Breast epithelium (tissue), 4 donors: ENCODE results near the gene PTH1R. TPM values are rescaled to one million over a fixed set of nuclear protein-coding genes. Genes with fewer than 3 reads are reported as not detected.

ENCODE experiments used
- DNase-seq, 2 donors: peaks; one replicate each; pipeline ENCODE4 v3.0.0-alpha.2; 2019; ENCODE audit warnings: low spot score in 2 of 2
- H3K27ac ChIP-seq, 2 donors: fragments of 200-600 bp; sonication (generic) in 1 of 2; one replicate each; pipeline ENCODE4 v1.5.1; 2016 to 2019; ENCODE audit warnings: mild to moderate bottlenecking in 1 of 2
- H3K27me3 ChIP-seq, 2 donors: fragments of 200-600 bp; sonication (generic) in 1 of 2; one replicate each; pipeline versions ENCODE4 v1.5.1 to v1.6.0; 2017 to 2019; ENCODE audit warnings: control low read depth in 1 of 2, mild to moderate bottlenecking in 1 of 2
- H3K36me3 ChIP-seq: fragments of 200-600 bp; one replicate; pipeline ENCODE4 v1.5.1; 2019
- H3K4me1 ChIP-seq, 2 donors: fragments of 200-600 bp; sonication (generic); one replicate each; pipeline ENCODE4 v1.5.1; 2016 to 2019; ENCODE audit warnings: control low read depth in 1 of 2
- H3K4me3 ChIP-seq, 3 donors: fragments of 200-600 bp; sonication (generic); 1 replicate in 2 of 3; 2 replicates in 1 of 3; pipeline ENCODE4 v1.5.1; 2016 to 2019; ENCODE audit warnings: mild to moderate bottlenecking in 3 of 3, moderate library complexity in 2 of 3
- H3K9me3 ChIP-seq, 2 donors: fragments of 200-600 bp; sonication (generic) in 1 of 2; one replicate each; pipeline ENCODE4 v1.5.1; 2016 to 2019; ENCODE audit warnings: control low read depth in 1 of 2
- CTCF ChIP-seq, 3 donors: fragments of 450-650 bp; IDR thresholded peaks; one replicate each; pipeline ENCODE4 v1.5.1; 2016 to 2017; ENCODE audit warnings: antibody characterized with exemption in 3 of 3, mild to moderate bottlenecking in 3 of 3, moderate library complexity in 3 of 3
- POLR2A ChIP-seq: fragments of 450-650 bp; IDR thresholded peaks from one replicate; pipeline ENCODE4 v1.6.1; 2016; ENCODE audit warnings: antibody characterized with exemption, mild to moderate bottlenecking, moderate library complexity
- POLR2AphosphoS5 ChIP-seq, 3 donors: sonication (generic); formaldehyde crosslinking; IDR thresholded peaks; one replicate each; pipeline ENCODE4 v1.6.1; 2017; ENCODE audit warnings: antibody characterized with exemption in 3 of 3
- intact Hi-C: fragments of 100-400 bp; cut with DNase I; formaldehyde crosslinking; loops from one replicate; pipeline ENCODE4 v1.15.1; 2023; ENCODE audit warnings: low total_unique reads
- total RNA-seq, 3 donors: library from RNA; depleted of rRNA; stranded (reverse); fragments of >200 nt; gene quantifications; one replicate each; pipeline ENCODE4 v1.1.0, GENCODE V29; 2016

The PTH1R gene
- total RNA-seq, 3 donors from 2014 or later = 4.7 to 38.2 (median 13.4) TPM

GRCh38 chr3:46833346-46834300, 43.9 kb upstream of the PTH1R start:
- peaks cover 3 to 9% of the 10 kb centered on the region in 2 donors for H3K9me3 ChIP-seq
- TF ChIP-seq CTCF (IDR thresholded peaks at IDR 0.05) (no peak), POLR2AphosphoS5 (IDR thresholded peaks at IDR 0.05) (no peak)
- H3K4me3 ChIP-seq = no peak overlapping the region
- H3K36me3 ChIP-seq = no peaks in the 10 kb centered on the region
- intact Hi-C loops = loop anchor here (5.0 kb wide), 1 partner anchor 314 kb away; no protein-coding TSS in a partner anchor
- no peaks in the 10 kb centered on the region for H3K27me3 ChIP-seq
- no peaks in the 10 kb centered on the region for H3K4me1 ChIP-seq
- no peak overlapping the region for H3K27ac ChIP-seq
- DNase-seq = no peak

- intact Hi-C loops = no loop called here
- Histone ChIP-seq H3K36me3 (no peaks in the 10 kb centered on the region), H3K27me3 (no peaks in the 10 kb centered on the region), H3K4me1 (no peaks in the 10 kb centered on the region), H3K9me3 (peaks cover 8 to 16% of the 10 kb centered on the region in 2 donors), H3K4me3 (no peak overlapping the region), H3K27ac (no peak overlapping the region)
- no peak for DNase-seq
- TF ChIP-seq POLR2AphosphoS5 (IDR thresholded peaks at IDR 0.05) (no peak), POLR2A (no peak), CTCF (IDR thresholded peaks at IDR 0.05) (no peak)
Measured at GRCh38 chr3:46835054-46835453, 42.5 kb upstream of the PTH1R start.

- Histone ChIP-seq H3K27ac (no peak overlapping the region), H3K9me3 (peaks cover 8 to 20% of the 10 kb centered on the region in 2 donors), H3K4me1 (no peaks in the 10 kb centered on the region), H3K27me3 (no peaks in the 10 kb centered on the region), H3K36me3 (no peaks in the 10 kb centered on the region), H3K4me3 (no peak overlapping the region)
- no peak for DNase-seq
- intact Hi-C loops = no loop called here
- no peak for TF ChIP-seq POLR2AphosphoS5 (IDR thresholded peaks at IDR 0.05)
- no peak for TF ChIP-seq CTCF (IDR thresholded peaks at IDR 0.05)
- no peak for TF ChIP-seq POLR2A
Measured at GRCh38 chr3:46835491-46835890, 42.0 kb upstream of the PTH1R start.

- Histone ChIP-seq H3K36me3 (no peaks in the 10 kb centered on the region), H3K9me3 (peaks cover 8 to 29% of the 10 kb centered on the region in 2 donors), H3K27me3 (no peaks in the 10 kb centered on the region), H3K4me1 (no peaks in the 10 kb centered on the region), H3K4me3 (no peak overlapping the region), H3K27ac (no peak overlapping the region)
- intact Hi-C loops = no loop called here
- no peak for DNase-seq
- TF ChIP-seq CTCF (IDR thresholded peaks at IDR 0.05) = no peak
- TF ChIP-seq POLR2A = no peak
- no peak for TF ChIP-seq POLR2AphosphoS5 (IDR thresholded peaks at IDR 0.05)
Measured at GRCh38 chr3:46838301-46838700, 39.2 kb upstream of the PTH1R start.

GRCh38 chr3:46840491-46840890, 37.0 kb upstream of the PTH1R start:
- no peaks in the 10 kb centered on the region for H3K36me3 ChIP-seq
- H3K4me1 ChIP-seq = no peaks in the 10 kb centered on the region
- TF ChIP-seq POLR2AphosphoS5 (IDR thresholded peaks at IDR 0.05) (no peak), CTCF (IDR thresholded peaks at IDR 0.05) (no peak), POLR2A (no peak)
- no peak for DNase-seq
- no peaks in the 10 kb centered on the region for H3K27me3 ChIP-seq
- H3K4me3 ChIP-seq = no peak overlapping the region
- H3K9me3 ChIP-seq = peaks cover 8 to 29% of the 10 kb centered on the region in 2 donors
- no peak overlapping the region for H3K27ac ChIP-seq
- intact Hi-C loops = no loop called here
